Esophagus muscularis mucosa (tissue), 4 donors: ENCODE measurements around the gene ELAVL1. TPM values are rescaled to one million over a fixed set of nuclear protein-coding genes. Genes with fewer than 3 reads are reported as not detected.

Experiments
- DNase-seq: peaks from one replicate; pipeline ENCODE4 v3.0.0-alpha.2; 2017; ENCODE audit errors: extremely low spot score
- H3K27ac ChIP-seq, 4 donors: fragments of 200-600 bp; sonication (generic); replicated peaks in 1 of 4; 1 replicate in 3 of 4; 2 replicates in 1 of 4; pipeline ENCODE4 v1.5.1; 2016 to 2019; ENCODE audit warnings: mild to moderate bottlenecking in 1 of 4
- H3K27me3 ChIP-seq, 4 donors: fragments of 200-600 bp; sonication (generic); one replicate each; pipeline versions ENCODE4 v1.5.1 to v1.6.0; 2016 to 2019
- H3K36me3 ChIP-seq, 4 donors: fragments of 200-600 bp; sonication (generic); one replicate each; pipeline ENCODE4 v1.5.1; 2016 to 2019
- H3K4me1 ChIP-seq, 4 donors: fragments of 200-600 bp; sonication (generic); one replicate each; pipeline ENCODE4 v1.5.1; 2016 to 2019
- H3K4me3 ChIP-seq, 4 donors: fragments of 200-600 bp; sonication (generic); 1 replicate in 2 of 4; 2 replicates in 2 of 4; pipeline ENCODE4 v1.5.1; 2016 to 2019; ENCODE audit warnings: mild to moderate bottlenecking in 4 of 4, moderate library complexity in 1 of 4
- H3K9me3 ChIP-seq, 4 donors: fragments of 200-600 bp; sonication (generic); 1 replicate in 3 of 4; 2 replicates in 1 of 4; pipeline ENCODE4 v1.5.1; 2016 to 2019
- EP300 ChIP-seq: sonication (generic); formaldehyde crosslinking; IDR thresholded peaks from one replicate; pipeline ENCODE4 v1.6.1; 2017; ENCODE audit warnings: antibody characterized with exemption
- POLR2A ChIP-seq: fragments of 450-650 bp; IDR thresholded peaks from one replicate; pipeline ENCODE4 v1.6.1; 2017; ENCODE audit warnings: antibody characterized with exemption, moderate library complexity, mild to moderate bottlenecking, low read depth
- POLR2AphosphoS5 ChIP-seq, 2 donors: sonication (generic); formaldehyde crosslinking; IDR thresholded peaks; one replicate each; pipeline ENCODE4 v1.6.1; 2017; ENCODE audit warnings: antibody characterized with exemption in 2 of 2
- WGBS: methylation state at CpG from one replicate; pipeline ENCODE4 v1.1.5; 2018; 5-methylcytosine and 5-hydroxymethylcytosine counted together
- intact Hi-C: fragments of 100-400 bp; cut with DNase I; formaldehyde crosslinking; loops from one replicate; pipeline ENCODE4 v1.15.1; 2023
- total RNA-seq, 4 donors: library from RNA; depleted of rRNA; stranded (reverse); fragments of >200 nt; gene quantifications; one replicate each; pipeline versions ENCODE4 v1.1.0 to v1.2.1, GENCODE V29; 2016
- TF ChIP-seq, protein P1 (sequence below), 3 experiments: fragments of 200-600 bp in 2 of 3; fragments of 450-650 bp in 1 of 3; sonication (generic) in 2 of 3; IDR thresholded peaks; one replicate each; pipeline ENCODE4 v1.5.1; 2017 to 2019; ENCODE audit warnings: antibody characterized with exemption in 3 of 3, mild to moderate bottlenecking in 2 of 3, moderate library complexity in 1 of 3

The ELAVL1 gene
- total RNA-seq, 4 donors from 2014 or later, result 27.0 to 49.1 (median 38.3) TPM

DNA sequence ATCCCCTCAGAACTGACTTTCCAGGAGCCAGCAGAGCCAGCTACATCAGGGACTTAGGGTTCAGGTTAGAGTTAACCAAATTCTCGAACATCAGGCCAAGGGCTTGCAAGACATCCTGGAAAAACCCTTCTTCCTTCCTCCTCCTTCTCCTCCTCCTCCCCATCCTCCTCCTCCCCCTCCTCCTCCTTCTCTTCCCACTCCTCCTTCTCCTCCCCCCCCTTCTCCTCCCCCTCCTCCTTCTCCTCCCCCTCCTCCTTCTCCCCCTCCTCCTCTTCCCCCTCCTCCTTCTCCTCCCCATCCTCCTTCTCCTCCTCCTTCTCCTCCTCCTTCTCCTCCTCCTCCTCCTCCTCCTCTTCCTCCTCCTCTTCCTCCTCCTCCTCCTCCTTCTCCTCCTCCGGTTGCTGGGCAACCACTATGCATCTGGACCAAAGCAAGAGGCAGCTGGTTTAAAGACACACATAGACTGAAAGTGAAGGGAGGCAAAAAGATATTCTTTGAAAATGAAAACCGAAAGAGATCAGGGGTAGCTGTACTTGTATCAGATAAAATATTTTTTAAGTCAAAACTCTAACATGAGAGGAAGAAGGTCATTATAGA lies 41.2 kb upstream of the ELAVL1 start:
- DNase-seq, result no peak
- no peaks in the 10 kb centered on the region for H3K9me3 ChIP-seq
- H3K4me3 ChIP-seq, result no peak overlapping the region
- intact Hi-C loops, result no loop called here
- no peaks in the 10 kb centered on the region for H3K36me3 ChIP-seq
- TF ChIP-seq EP300 (no peak), POLR2A (no peak), POLR2AphosphoS5 (IDR thresholded peaks at IDR 0.05) (no peak)
- TF ChIP-seq, protein P1, sequence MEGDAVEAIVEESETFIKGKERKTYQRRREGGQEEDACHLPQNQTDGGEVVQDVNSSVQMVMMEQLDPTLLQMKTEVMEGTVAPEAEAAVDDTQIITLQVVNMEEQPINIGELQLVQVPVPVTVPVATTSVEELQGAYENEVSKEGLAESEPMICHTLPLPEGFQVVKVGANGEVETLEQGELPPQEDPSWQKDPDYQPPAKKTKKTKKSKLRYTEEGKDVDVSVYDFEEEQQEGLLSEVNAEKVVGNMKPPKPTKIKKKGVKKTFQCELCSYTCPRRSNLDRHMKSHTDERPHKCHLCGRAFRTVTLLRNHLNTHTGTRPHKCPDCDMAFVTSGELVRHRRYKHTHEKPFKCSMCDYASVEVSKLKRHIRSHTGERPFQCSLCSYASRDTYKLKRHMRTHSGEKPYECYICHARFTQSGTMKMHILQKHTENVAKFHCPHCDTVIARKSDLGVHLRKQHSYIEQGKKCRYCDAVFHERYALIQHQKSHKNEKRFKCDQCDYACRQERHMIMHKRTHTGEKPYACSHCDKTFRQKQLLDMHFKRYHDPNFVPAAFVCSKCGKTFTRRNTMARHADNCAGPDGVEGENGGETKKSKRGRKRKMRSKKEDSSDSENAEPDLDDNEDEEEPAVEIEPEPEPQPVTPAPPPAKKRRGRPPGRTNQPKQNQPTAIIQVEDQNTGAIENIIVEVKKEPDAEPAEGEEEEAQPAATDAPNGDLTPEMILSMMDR (IDR thresholded peaks at IDR 0.05), result no peak
- H3K27ac ChIP-seq, result no peak overlapping the region
- H3K4me1 ChIP-seq, result peaks cover 7 to 11% (median 10%) of the 10 kb centered on the region in 4 donors
- peaks cover 0 to 44% (median 0%) of the 10 kb centered on the region in 4 donors for H3K27me3 ChIP-seq
- WGBS, result 55% methylated on average over 3 of the region's 3 CpGs

DNA sequence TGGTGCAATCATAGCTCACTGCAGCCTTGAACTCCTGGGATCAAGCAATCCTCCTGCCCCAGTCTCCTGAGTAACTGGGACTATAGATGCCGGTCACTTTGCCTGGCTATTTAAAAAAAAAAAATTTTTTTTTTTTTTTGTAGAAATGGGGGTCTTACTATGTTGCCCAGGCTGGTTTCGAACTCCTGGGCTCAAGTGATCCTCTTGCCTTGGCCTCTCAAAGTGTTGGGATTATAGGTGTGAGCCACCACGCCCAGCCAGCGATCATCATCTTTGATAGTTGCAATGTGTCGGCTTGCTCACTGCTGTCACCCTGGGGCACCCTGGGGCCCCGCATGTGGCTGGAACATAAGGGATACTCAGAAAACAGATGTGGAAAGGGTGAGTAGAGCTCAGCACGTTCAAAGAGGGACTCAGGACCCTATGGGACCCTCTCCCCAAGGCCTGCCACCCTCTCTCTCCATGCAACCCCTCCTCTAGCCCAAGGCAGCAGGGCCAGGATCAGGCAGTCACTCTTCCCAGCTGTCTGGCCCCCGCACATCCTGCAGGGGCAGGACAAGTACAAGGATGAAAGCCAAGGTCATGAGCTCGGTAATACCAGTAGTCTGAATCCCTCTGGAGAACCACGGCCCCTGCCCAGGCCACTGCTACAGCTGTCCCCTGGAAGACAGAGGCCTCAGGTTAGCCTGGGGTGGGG lies 40.6 kb upstream of the ELAVL1 start:
- DNase-seq, result no peak
- 75% methylated on average over 9 of the region's 10 CpGs for WGBS

DNA sequence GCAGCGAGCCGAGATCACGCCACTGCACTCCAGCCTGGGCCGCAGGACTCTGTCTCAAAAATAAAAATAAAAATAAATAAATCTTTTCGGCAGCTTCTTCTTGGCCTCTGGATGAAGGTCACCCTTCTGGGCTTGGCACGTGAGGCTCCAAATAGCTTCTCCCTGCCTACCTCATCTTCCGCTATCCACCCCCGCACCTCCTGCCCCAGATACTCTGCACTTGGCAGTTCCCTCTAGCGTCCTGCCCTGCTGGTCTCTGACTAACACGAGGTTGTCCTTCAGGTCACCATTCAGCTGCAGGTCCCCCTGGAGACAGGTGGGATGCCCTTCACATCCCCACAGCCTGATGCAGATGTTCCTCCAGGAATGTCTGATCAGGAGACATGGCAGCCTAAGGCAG lies 38.6 kb upstream of the ELAVL1 start:
- H3K9me3 ChIP-seq, result no peaks in the 10 kb centered on the region
- intact Hi-C loops, result no loop called here
- H3K36me3 ChIP-seq, result no peaks in the 10 kb centered on the region
- H3K27ac ChIP-seq, result no peak overlapping the region
- no peak overlapping the region for H3K4me3 ChIP-seq
- no peak for DNase-seq
- WGBS, result 81% methylated on average over 10 of the region's 10 CpGs
- H3K4me1 ChIP-seq, result no peaks in the 10 kb centered on the region
- TF ChIP-seq POLR2A (no peak), POLR2AphosphoS5 (IDR thresholded peaks at IDR 0.05) (no peak), EP300 (no peak)
- TF ChIP-seq, protein P1 (IDR thresholded peaks at IDR 0.05), result no peak
- peaks cover 0 to 34% (median 0%) of the 10 kb centered on the region in 4 donors for H3K27me3 ChIP-seq

More for the DNA sequence above, 40.6 kb upstream of the ELAVL1 start:
- H3K4me3 ChIP-seq, result no peak overlapping the region
- H3K4me1 ChIP-seq, result peaks cover 7 to 11% (median 10%) of the 10 kb centered on the region in 4 donors
- intact Hi-C loops, result no loop called here
- H3K9me3 ChIP-seq, result no peaks in the 10 kb centered on the region
- H3K27ac ChIP-seq, result no peak overlapping the region
- no peaks in the 10 kb centered on the region for H3K36me3 ChIP-seq
- peaks cover 0 to 45% (median 0%) of the 10 kb centered on the region in 4 donors for H3K27me3 ChIP-seq
- TF ChIP-seq, protein P1 (IDR thresholded peaks at IDR 0.05), result no peak
- TF ChIP-seq EP300 (no peak), POLR2A (no peak), POLR2AphosphoS5 (IDR thresholded peaks at IDR 0.05) (no peak)

DNA sequence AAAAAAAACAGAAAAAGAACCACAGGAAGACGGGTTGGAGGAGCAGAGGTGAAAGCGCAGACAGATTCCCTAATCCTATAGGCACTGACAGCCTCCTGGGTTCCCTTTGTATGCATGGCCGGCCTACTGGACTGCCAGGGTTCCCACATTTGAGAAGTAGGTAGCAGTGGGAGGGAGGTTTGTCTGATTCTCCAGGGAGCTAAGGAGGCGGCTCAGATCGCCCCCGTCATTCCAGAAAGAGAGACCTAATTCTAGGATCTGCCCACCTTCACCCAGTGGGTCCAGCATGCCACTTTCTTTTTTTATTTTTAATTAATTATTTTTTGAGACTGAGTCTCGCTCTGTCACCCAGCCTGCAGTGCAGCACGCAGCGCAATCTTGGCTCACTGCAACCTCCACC lies 37.5 kb upstream of the ELAVL1 start:
- Histone ChIP-seq H3K36me3 (no peaks in the 10 kb centered on the region), H3K27me3 (peaks cover 0 to 33% (median 1%) of the 10 kb centered on the region in 4 donors), H3K4me3 (no peak overlapping the region), H3K27ac (no peak overlapping the region), H3K4me1 (no peaks in the 10 kb centered on the region), H3K9me3 (no peaks in the 10 kb centered on the region)
- TF ChIP-seq EP300 (no peak), POLR2AphosphoS5 (IDR thresholded peaks at IDR 0.05) (no peak), POLR2A (no peak)
- TF ChIP-seq, protein P1 (IDR thresholded peaks at IDR 0.05), result no peak
- no peak for DNase-seq
- intact Hi-C loops, result no loop called here
- 92% methylated on average over 9 of the region's 9 CpGs for WGBS
